CD8-positive, alpha-beta memory T cell (primary cell): ENCODE measurements around the gene SPTBN5. TPM values are rescaled to one million over a fixed set of nuclear protein-coding genes. Genes with fewer than 3 reads are reported as not detected.
A peak's percentile ranks its signal among the peaks of the same experiment; 100 is the strongest.

ENCODE experiments used
- CTCF ChIA-PET: fragments of 350-600 bp; sonication (Branson Sonifier 250); formaldehyde crosslinking; loops from one replicate; lab custom pipeline; 2021; ENCODE audit warnings: antibody characterized with exemption; lab: Charles Lee
- POLR2A ChIA-PET: fragments of 350-600 bp; sonication (Branson Sonifier 250); formaldehyde crosslinking; loops from one replicate; lab custom pipeline; 2021; ENCODE audit warnings: antibody characterized with exemption; lab: Charles Lee
- DNase-seq, 5 donors: peaks; one replicate each; pipeline versions ENCODE4 v3.0.0 to v3.0.0-alpha.2; 2020 to 2022; ENCODE audit warnings: mixed read lengths in 1 of 5
- H3K27ac ChIP-seq: one replicate; pipeline ENCODE4 v1.7.0; 2013; ENCODE audit warnings: low read depth, mild to moderate bottlenecking, low read length, moderate library complexity
- H3K27me3 ChIP-seq: 2 replicates; pipeline ENCODE4 v1.7.0; 2013; ENCODE audit warnings: low read length, mild to moderate bottlenecking; ENCODE audit not compliant: insufficient read depth, poor library complexity, severe bottlenecking
- H3K36me3 ChIP-seq: 2 replicates; pipeline ENCODE4 v1.7.0; 2013; ENCODE audit warnings: mild to moderate bottlenecking, low read length, moderate library complexity; ENCODE audit not compliant: insufficient read depth
- H3K4me1 ChIP-seq: 2 replicates; pipeline ENCODE4 v1.7.0; 2013; ENCODE audit warnings: mild to moderate bottlenecking, low read length, moderate library complexity; ENCODE audit not compliant: insufficient read depth
- H3K4me3 ChIP-seq: 2 replicates; pipeline ENCODE4 v1.7.0; 2013; ENCODE audit warnings: mild to moderate bottlenecking, low read length
- H3K9me3 ChIP-seq: 2 replicates; pipeline ENCODE4 v1.7.0; 2013; ENCODE audit warnings: mild to moderate bottlenecking, low read length
- H3K27ac Mint-ChIP-seq, 8 donors: one replicate each; pipeline ENCODE4 v1.8.0; 2020 to 2021; ENCODE audit warnings: mixed read lengths in 8 of 8, mild to moderate bottlenecking in 6 of 8, inconsistent platforms in 3 of 8, moderate library complexity in 3 of 8
- H3K27me3 Mint-ChIP-seq, 2 donors: one replicate each; pipeline ENCODE4 v1.8.0; 2020 to 2021; ENCODE audit warnings: mixed read lengths in 2 of 2, mild to moderate bottlenecking in 1 of 2, moderate library complexity in 1 of 2
- H3K36me3 Mint-ChIP-seq, 3 donors: one replicate each; pipeline ENCODE4 v1.8.0; 2020 to 2021; ENCODE audit warnings: mixed read lengths in 3 of 3, inconsistent platforms in 1 of 3, mild to moderate bottlenecking in 1 of 3
- H3K4me1 Mint-ChIP-seq, 3 donors: one replicate each; pipeline ENCODE4 v1.8.0; 2020 to 2021; ENCODE audit warnings: mixed read lengths in 3 of 3, inconsistent platforms in 1 of 3, mild to moderate bottlenecking in 1 of 3
- H3K4me3 Mint-ChIP-seq, 7 donors: one replicate each; pipeline ENCODE4 v1.8.0; 2020 to 2021; ENCODE audit warnings: mixed read lengths in 7 of 7, mild to moderate bottlenecking in 6 of 7, moderate library complexity in 4 of 7, inconsistent platforms in 2 of 7
- H3K9me3 Mint-ChIP-seq, 5 donors: one replicate each; pipeline ENCODE4 v1.8.0; 2020 to 2022; ENCODE audit warnings: mixed read lengths in 5 of 5, mild to moderate bottlenecking in 3 of 5, moderate library complexity in 2 of 5, inconsistent platforms in 1 of 5
- polyA plus RNA-seq: library from polyadenylated mRNA; unstranded; fragments of 300-500 nt; fragmentation: Illumina TruSeq; gene quantifications from one replicate; pipeline ENCODE4 v1.2.3, GENCODE V29; 2021
- total RNA-seq, 2 experiments: library from RNA; stranded (reverse); gene quantifications; one replicate each; pipeline ENCODE4 v1.2.3, GENCODE V29; 2021

The SPTBN5 gene
- total and polyA plus RNA-seq, 3 experiments from 2014 or later: 0.31 to 0.39 TPM; not detected in 1

GRCh38 chr15:41900526-41901380 is 6.9 kb upstream of the SPTBN5 start:
- H3K27ac ChIP-seq: no peak overlapping the region
- DNase-seq: no peak
- no peaks in the 10 kb centered on the region for H3K4me1 ChIP-seq
- POLR2A ChIA-PET: interaction anchor here (0.6 kb wide), 1 partner anchor 52 kb away, joined by 3 read pairs; no protein-coding TSS in a partner anchor
- Mint-ChIP-seq H3K9me3 (no peaks in the 10 kb centered on the region), H3K27ac (peak overlapping the region in 6 of 8 donors; percentile 21 to 100 (median 71)), H3K4me1 (peaks cover 12 to 22% (median 15%) of the 10 kb centered on the region in 3 donors), H3K4me3 (no peak overlapping the region), H3K27me3 (no peaks in the 10 kb centered on the region), H3K36me3 (peaks cover 0 to 46% (median 10%) of the 10 kb centered on the region in 3 donors)
- CTCF ChIA-PET: interaction anchor here (1.0 to 9.8 kb wide), 7 partner anchors 8 to 297 kb away, joined by 3 to 154 read pairs (median 5); partner anchors contain the start of genes JMJD7 and MAPKBP1
- no peaks in the 10 kb centered on the region for H3K9me3 ChIP-seq
- no peaks in the 10 kb centered on the region for H3K36me3 ChIP-seq
- no peaks in the 10 kb centered on the region for H3K27me3 ChIP-seq
- no peak overlapping the region for H3K4me3 ChIP-seq

GRCh38 chr15:41899854-41900442 is 6.1 kb upstream of the SPTBN5 start:
- POLR2A ChIA-PET: interaction anchor here (0.6 kb wide), 1 partner anchor 51 kb away, joined by 3 read pairs; no protein-coding TSS in a partner anchor

GRCh38 chr15:41897363-41897799 is 3.5 kb upstream of the SPTBN5 start:
- Histone ChIP-seq H3K9me3 (no peaks in the 10 kb centered on the region), H3K36me3 (no peaks in the 10 kb centered on the region), H3K27ac (no peak overlapping the region), H3K4me1 (peaks cover 32% of the 10 kb centered on the region), H3K4me3 (no peak overlapping the region), H3K27me3 (no peaks in the 10 kb centered on the region)
- no peaks in the 10 kb centered on the region for H3K9me3 Mint-ChIP-seq
- H3K4me1 Mint-ChIP-seq: peaks cover 27 to 48% (median 31%) of the 10 kb centered on the region in 3 donors
- no peak overlapping the region for H3K4me3 Mint-ChIP-seq
- POLR2A ChIA-PET: no interaction called here
- CTCF ChIA-PET: no interaction called here
- H3K27ac Mint-ChIP-seq: peak overlapping the region; percentile 97 to 100 (median 100)
- H3K27me3 Mint-ChIP-seq: no peaks in the 10 kb centered on the region
- H3K36me3 Mint-ChIP-seq: peaks cover 0 to 40% (median 10%) of the 10 kb centered on the region in 3 donors
- DNase-seq: no peak

More at GRCh38 chr15:41899854-41900442, 6.1 kb upstream of the SPTBN5 start:
- peak overlapping the region in 7 of 8 donors; percentile 44 to 100 (median 81) for H3K27ac Mint-ChIP-seq
- Histone ChIP-seq H3K9me3 (no peaks in the 10 kb centered on the region), H3K27me3 (no peaks in the 10 kb centered on the region), H3K36me3 (no peaks in the 10 kb centered on the region), H3K4me1 (peaks cover 7% of the 10 kb centered on the region), H3K27ac (no peak overlapping the region), H3K4me3 (no peak overlapping the region)
- peaks cover 0 to 46% (median 10%) of the 10 kb centered on the region in 3 donors for H3K36me3 Mint-ChIP-seq
- no peak overlapping the region for H3K4me3 Mint-ChIP-seq
- no peaks in the 10 kb centered on the region for H3K9me3 Mint-ChIP-seq
- CTCF ChIA-PET: interaction anchor here (9.8 kb wide), 1 partner anchor 127 kb away, joined by 154 read pairs; the partner anchor contains the start of gene MAPKBP1
- DNase-seq: no peak
- peaks cover 20 to 30% (median 23%) of the 10 kb centered on the region in 3 donors for H3K4me1 Mint-ChIP-seq
- no peaks in the 10 kb centered on the region for H3K27me3 Mint-ChIP-seq

- H3K9me3 Mint-ChIP-seq: no peaks in the 10 kb centered on the region
- Histone ChIP-seq H3K4me1 (peaks cover 38% of the 10 kb centered on the region), H3K27ac (no peak overlapping the region), H3K36me3 (no peaks in the 10 kb centered on the region), H3K4me3 (no peak overlapping the region), H3K27me3 (no peaks in the 10 kb centered on the region), H3K9me3 (no peaks in the 10 kb centered on the region)
- CTCF ChIA-PET: interaction anchor here (2.5 kb wide), 1 partner anchor 122 kb away, joined by 14 read pairs; the partner anchor contains the start of gene MAPKBP1
- no peaks in the 10 kb centered on the region for H3K27me3 Mint-ChIP-seq
- H3K36me3 Mint-ChIP-seq: peaks cover 0 to 38% (median 7%) of the 10 kb centered on the region in 3 donors
- DNase-seq: no peak
- no peak overlapping the region for H3K4me3 Mint-ChIP-seq
- POLR2A ChIA-PET: no interaction called here
- peak overlapping the region; percentile 97 to 100 (median 100) for H3K27ac Mint-ChIP-seq
- H3K4me1 Mint-ChIP-seq: peaks cover 29 to 53% (median 33%) of the 10 kb centered on the region in 3 donors
Measured at GRCh38 chr15:41896566-41896965, 2.7 kb upstream of the SPTBN5 start.

- ChIA-PET POLR2A (interaction anchor here (1.3 to 1.7 kb wide), 2 partner anchors 25 to 41 kb away, joined by 7 to 9 read pairs; no protein-coding TSS in a partner anchor), CTCF (interaction anchor here (1.4 to 4.5 kb wide), 5 partner anchors 9 to 124 kb away, joined by 3 to 41 read pairs (median 11); partner anchors contain the start of gene MAPKBP1)
- Mint-ChIP-seq H3K9me3 (no peaks in the 10 kb centered on the region), H3K4me3 (peak overlapping the region in 1 of 7 donors; percentile 61), H3K27ac (peak overlapping the region; percentile 97 to 100 (median 100)), H3K4me1 (peaks cover 29 to 53% (median 33%) of the 10 kb centered on the region in 3 donors), H3K36me3 (peaks cover 0 to 32% (median 7%) of the 10 kb centered on the region in 3 donors), H3K27me3 (no peaks in the 10 kb centered on the region)
- H3K9me3 ChIP-seq: no peaks in the 10 kb centered on the region
- no peaks in the 10 kb centered on the region for H3K36me3 ChIP-seq
- no peak overlapping the region for H3K4me3 ChIP-seq
- H3K4me1 ChIP-seq: peaks cover 38% of the 10 kb centered on the region
- DNase-seq: no peak
- H3K27ac ChIP-seq: no peak overlapping the region
- no peaks in the 10 kb centered on the region for H3K27me3 ChIP-seq
Measured at GRCh38 chr15:41895957-41896356, 2.1 kb upstream of the SPTBN5 start.

- Histone ChIP-seq H3K4me1 (peaks cover 38% of the 10 kb centered on the region), H3K4me3 (peak overlapping the region; percentile 19), H3K9me3 (no peaks in the 10 kb centered on the region), H3K27ac (peak overlapping the region; percentile 76), H3K36me3 (no peaks in the 10 kb centered on the region), H3K27me3 (no peaks in the 10 kb centered on the region)
- ChIA-PET CTCF (interaction anchor here (0.9 to 4.5 kb wide), 8 partner anchors 9 to 152 kb away, joined by 3 to 41 read pairs (median 6); partner anchors contain the start of gene MAPKBP1), POLR2A (interaction anchor here (0.8 to 1.7 kb wide), 8 partner anchors 9 to 402 kb away, joined by 3 to 12 read pairs (median 6); partner anchors contain the start of genes EHD4, ITPKA and MAPKBP1)
- H3K27me3 Mint-ChIP-seq: no peaks in the 10 kb centered on the region
- H3K9me3 Mint-ChIP-seq: no peaks in the 10 kb centered on the region
- peaks cover 0 to 29% (median 7%) of the 10 kb centered on the region in 3 donors for H3K36me3 Mint-ChIP-seq
- H3K4me3 Mint-ChIP-seq: peak overlapping the region; percentile 73 to 93 (median 84)
- H3K4me1 Mint-ChIP-seq: peaks cover 29 to 54% (median 35%) of the 10 kb centered on the region in 3 donors
- no peak for DNase-seq
- peak overlapping the region; percentile 99 to 100 (median 100) for H3K27ac Mint-ChIP-seq
Measured at GRCh38 chr15:41895491-41895890, 1.6 kb upstream of the SPTBN5 start.

- DNase-seq: peak; percentile 86 to 96 (median 88)
- peaks cover 38% of the 10 kb centered on the region for H3K4me1 ChIP-seq
- H3K9me3 ChIP-seq: no peaks in the 10 kb centered on the region
- POLR2A ChIA-PET: interaction anchor here (0.6 to 1.7 kb wide), 11 partner anchors 8 to 402 kb away, joined by 3 to 12 read pairs (median 6); partner anchors contain the start of genes EHD4, ITPKA, JMJD7 and MAPKBP1
- H3K36me3 ChIP-seq: no peaks in the 10 kb centered on the region
- peak overlapping the region; percentile 99 to 100 (median 100) for H3K27ac Mint-ChIP-seq
- H3K27me3 Mint-ChIP-seq: peaks cover 0 to 1% of the 10 kb centered on the region in 2 donors
- peak overlapping the region; percentile 76 for H3K27ac ChIP-seq
- H3K4me3 ChIP-seq: peak overlapping the region; percentile 29
- peak overlapping the region; percentile 73 to 93 (median 84) for H3K4me3 Mint-ChIP-seq
- H3K27me3 ChIP-seq: no peaks in the 10 kb centered on the region
- CTCF ChIA-PET: interaction anchor here (0.9 to 4.5 kb wide), 9 partner anchors 10 to 152 kb away, joined by 3 to 41 read pairs (median 5); partner anchors contain the start of gene MAPKBP1
- no peaks in the 10 kb centered on the region for H3K9me3 Mint-ChIP-seq
- H3K36me3 Mint-ChIP-seq: peaks cover 0 to 27% (median 7%) of the 10 kb centered on the region in 3 donors
- peaks cover 29 to 59% (median 35%) of the 10 kb centered on the region in 3 donors for H3K4me1 Mint-ChIP-seq
Measured at GRCh38 chr15:41894791-41895463, 1.1 kb upstream of the SPTBN5 start.
